Thyroid gland (tissue), 4 donors: Measurements from ENCODE around the gene ANAPC13. TPM values are rescaled to one million over a fixed set of nuclear protein-coding genes. Genes with fewer than 3 reads are reported as not detected.

Source experiments
- DNase-seq, 2 donors: peaks; one replicate each; pipeline ENCODE4 v3.0.0-alpha.2; 2019
- H3K27ac ChIP-seq, 3 donors: fragments of 200-600 bp; sonication (generic); 1 replicate in 2 of 3; 2 replicates in 1 of 3; pipeline ENCODE4 v1.5.1; 2016 to 2019; ENCODE audit warnings: mild to moderate bottlenecking in 1 of 3, moderate library complexity in 1 of 3
- H3K27me3 ChIP-seq: fragments of 200-600 bp; sonication (generic); one replicate; pipeline ENCODE4 v1.5.1; 2019
- H3K36me3 ChIP-seq, 2 donors: fragments of 200-600 bp; sonication (generic); one replicate each; pipeline ENCODE4 v1.5.1; 2016 to 2019
- H3K4me1 ChIP-seq, 2 donors: fragments of 200-600 bp; sonication (generic); one replicate each; pipeline ENCODE4 v1.5.1; 2017 to 2019
- H3K4me3 ChIP-seq, 3 donors: fragments of 200-600 bp; sonication (generic); replicated peaks in 1 of 3; 1 replicate in 2 of 3; 2 replicates in 1 of 3; pipeline ENCODE4 v1.5.1; 2016; ENCODE audit warnings: mild to moderate bottlenecking in 1 of 3
- H3K9me3 ChIP-seq: fragments of 200-600 bp; sonication (generic); one replicate; pipeline ENCODE4 v1.5.1; 2017
- POLR2A ChIP-seq, 2 donors: fragments of 450-650 bp; IDR thresholded peaks; one replicate each; pipeline ENCODE4 v1.6.1; 2017; ENCODE audit warnings: antibody characterized with exemption in 2 of 2, mild to moderate bottlenecking in 2 of 2, moderate library complexity in 1 of 2
- WGBS, 2 donors: methylation state at CpG; one replicate each; pipeline ENCODE4 v1.1.5; 2017; 5-methylcytosine and 5-hydroxymethylcytosine counted together
- intact Hi-C: fragments of 100-400 bp; cut with DNase I; formaldehyde crosslinking; loops from one replicate; pipeline ENCODE4 v1.15.1; 2023
- total RNA-seq, 4 donors: library from RNA; depleted of rRNA; stranded (reverse); fragments of >200 nt; gene quantifications; one replicate each; pipeline ENCODE4 v1.2.3, GENCODE V29; 2016
- TF ChIP-seq, protein P1 (sequence below), 6 experiments: fragments of 200-600 bp in 3 of 6; fragments of 450-650 bp in 3 of 6; sonication (generic) in 3 of 6; IDR thresholded peaks; one replicate each; pipeline ENCODE4 v1.5.1; 2016 to 2019; ENCODE audit warnings: antibody characterized with exemption in 6 of 6, mild to moderate bottlenecking in 2 of 6, inconsistent platforms in 1 of 6, moderate library complexity in 1 of 6

ANAPC13 gene, protein sequence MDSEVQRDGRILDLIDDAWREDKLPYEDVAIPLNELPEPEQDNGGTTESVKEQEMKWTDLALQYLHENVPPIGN
- total RNA-seq: 100 to 1,000 TPM in 2 of 4 donors, 10 to 100 TPM in 2; 60.1 to 112 (median 93.5) TPM

DNA sequence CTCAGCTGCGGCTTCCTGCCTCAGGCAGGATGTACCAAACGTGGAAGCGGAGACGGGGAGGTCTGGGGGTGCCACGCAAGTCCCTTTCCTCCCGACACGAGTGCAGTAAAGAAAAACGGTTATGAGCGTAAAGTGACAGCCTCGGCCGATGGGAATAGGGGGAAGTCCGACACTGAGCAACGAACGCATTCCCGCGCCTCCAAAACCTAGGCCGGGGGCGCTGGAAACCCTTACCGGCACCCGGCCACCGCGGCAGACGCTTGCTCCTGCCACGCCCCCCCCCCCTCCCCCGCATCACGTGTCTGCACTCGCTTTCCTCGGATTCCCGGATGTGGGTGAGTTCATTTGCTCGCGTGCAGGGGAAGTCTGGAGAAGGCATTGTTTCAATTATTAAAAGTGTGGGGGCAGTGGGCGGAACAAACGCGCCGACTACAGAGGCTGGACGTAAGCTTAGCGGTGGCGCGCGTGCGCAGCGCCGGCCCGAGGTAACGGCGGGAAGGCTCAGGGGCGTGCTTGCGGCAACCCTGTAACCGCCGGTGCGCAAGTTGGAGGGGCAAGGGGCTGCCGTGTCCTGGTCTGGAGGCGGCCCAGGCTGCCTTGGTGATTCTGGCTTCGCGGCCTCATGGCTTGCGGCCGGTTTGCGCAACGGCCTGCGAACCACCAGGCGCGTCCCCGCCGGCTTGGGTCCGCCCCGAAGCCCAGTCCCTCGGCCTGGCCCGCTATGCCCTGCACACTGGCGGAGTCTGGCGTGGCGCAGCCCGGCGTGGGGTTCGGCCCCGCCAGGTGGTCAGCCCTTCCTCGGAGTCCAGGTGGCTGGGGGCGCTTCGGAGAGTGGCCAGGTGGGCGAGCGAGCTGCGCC lies at the start of gene ANAPC13, which contains the start of gene CEP63:
TSS of gene ANAPC13 (minus strand) at position 268 of the 859 bp plus-strand sequence. CDS start 3,081 bp downstream, outside the sequence.
TSS of gene CEP63 (plus strand) at position 340 of the 859 bp plus-strand sequence. CDS start 9,264 bp downstream, outside the sequence.
- H3K27me3 ChIP-seq: no peaks in the 10 kb centered on the region
- TF ChIP-seq, protein P1, sequence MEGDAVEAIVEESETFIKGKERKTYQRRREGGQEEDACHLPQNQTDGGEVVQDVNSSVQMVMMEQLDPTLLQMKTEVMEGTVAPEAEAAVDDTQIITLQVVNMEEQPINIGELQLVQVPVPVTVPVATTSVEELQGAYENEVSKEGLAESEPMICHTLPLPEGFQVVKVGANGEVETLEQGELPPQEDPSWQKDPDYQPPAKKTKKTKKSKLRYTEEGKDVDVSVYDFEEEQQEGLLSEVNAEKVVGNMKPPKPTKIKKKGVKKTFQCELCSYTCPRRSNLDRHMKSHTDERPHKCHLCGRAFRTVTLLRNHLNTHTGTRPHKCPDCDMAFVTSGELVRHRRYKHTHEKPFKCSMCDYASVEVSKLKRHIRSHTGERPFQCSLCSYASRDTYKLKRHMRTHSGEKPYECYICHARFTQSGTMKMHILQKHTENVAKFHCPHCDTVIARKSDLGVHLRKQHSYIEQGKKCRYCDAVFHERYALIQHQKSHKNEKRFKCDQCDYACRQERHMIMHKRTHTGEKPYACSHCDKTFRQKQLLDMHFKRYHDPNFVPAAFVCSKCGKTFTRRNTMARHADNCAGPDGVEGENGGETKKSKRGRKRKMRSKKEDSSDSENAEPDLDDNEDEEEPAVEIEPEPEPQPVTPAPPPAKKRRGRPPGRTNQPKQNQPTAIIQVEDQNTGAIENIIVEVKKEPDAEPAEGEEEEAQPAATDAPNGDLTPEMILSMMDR (IDR thresholded peaks at IDR 0.05): peak in 1 of 6 experiments; percentile 1
- peak; percentile 24 to 79 for TF ChIP-seq POLR2A (IDR thresholded peaks at IDR 0.05)
- peak within 1 kb of the TSS; percentile 97 to 98 (median 97) for H3K27ac ChIP-seq
- peaks cover 12 to 14% of the 10 kb centered on the region in 2 donors for H3K36me3 ChIP-seq
- H3K9me3 ChIP-seq: no peaks in the 10 kb centered on the region
- peaks cover 20 to 28% of the 10 kb centered on the region in 2 donors for H3K4me1 ChIP-seq
- 1% methylated on average over 15 to 43 of the region's 81 CpGs for WGBS, 2 donors
- peak within 1 kb of the TSS; percentile 64 to 95 (median 82) for H3K4me3 ChIP-seq
- DNase-seq: peak; percentile 95
- intact Hi-C loops: no loop called here

DNA sequence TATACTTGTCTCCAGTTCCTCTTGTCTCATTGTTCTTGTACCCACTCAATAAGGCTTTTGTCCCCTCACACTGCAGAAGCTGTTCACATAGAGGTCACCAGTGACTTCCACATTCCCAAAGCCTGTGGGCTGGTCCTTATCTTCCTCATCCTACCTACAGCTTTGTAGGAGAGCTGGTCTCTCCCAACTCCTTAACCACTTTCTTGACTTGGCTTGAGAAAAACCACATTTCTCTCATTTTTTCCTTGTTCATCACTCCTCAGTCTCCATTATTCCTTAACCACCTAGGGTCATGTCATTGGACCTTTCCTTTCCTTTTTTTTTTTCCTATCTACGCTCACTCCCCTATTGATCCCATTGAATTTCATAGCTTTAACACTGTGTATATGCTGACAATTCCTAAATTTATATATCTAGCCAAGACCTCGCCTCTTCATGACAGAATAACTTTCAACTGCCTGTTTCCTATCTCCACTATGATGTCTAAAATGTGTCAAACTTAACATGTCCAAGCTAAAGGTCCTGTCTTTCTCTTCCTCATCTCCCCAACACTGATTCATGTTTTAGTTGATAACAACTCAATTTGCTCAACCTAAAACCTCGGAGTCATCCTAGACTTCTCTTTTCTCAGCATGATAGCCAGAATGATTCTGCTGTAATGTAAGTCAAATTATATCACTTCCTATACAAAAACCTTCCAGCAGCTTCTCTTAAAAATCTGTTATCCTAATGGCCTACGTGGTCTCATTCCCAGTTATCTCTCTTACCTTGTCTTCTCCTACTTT lies 49.6 kb upstream of the ANAPC13 start:
- no peak overlapping the region for H3K4me3 ChIP-seq
- no peaks in the 10 kb centered on the region for H3K27me3 ChIP-seq
- TF ChIP-seq, protein P1 (IDR thresholded peaks at IDR 0.05): no peak
- no peak for TF ChIP-seq POLR2A (IDR thresholded peaks at IDR 0.05)
- H3K4me1 ChIP-seq: peaks cover 0 to 3% of the 10 kb centered on the region in 2 donors
- DNase-seq: no peak
- H3K36me3 ChIP-seq: no peaks in the 10 kb centered on the region
- H3K9me3 ChIP-seq: no peaks in the 10 kb centered on the region
- intact Hi-C loops: no loop called here
- WGBS, 2 donors: 96 to 98% methylated on average over 4 of the region's 4 CpGs
- H3K27ac ChIP-seq: no peak overlapping the region

DNA sequence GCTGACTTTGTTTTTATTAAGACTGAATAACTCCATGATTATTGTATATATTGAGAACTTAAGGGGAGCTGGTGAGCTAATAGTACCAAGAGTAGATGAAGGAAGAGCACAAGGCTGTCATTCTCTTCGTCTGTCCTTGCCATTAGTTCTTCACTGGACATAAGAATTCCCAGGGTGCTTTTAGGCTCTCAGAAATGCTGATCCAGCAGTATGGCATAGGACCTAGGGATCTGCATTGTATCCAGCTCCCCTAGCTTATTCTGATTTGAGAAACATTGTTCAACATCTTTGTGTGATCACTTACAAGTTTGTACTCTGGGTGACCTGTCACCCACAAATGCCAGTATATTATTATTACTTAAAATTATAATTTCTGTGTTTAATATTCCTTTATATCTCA lies 47.7 kb upstream of the ANAPC13 start:
- Histone ChIP-seq H3K27me3 (no peaks in the 10 kb centered on the region), H3K4me1 (peaks cover 0 to 3% of the 10 kb centered on the region in 2 donors), H3K36me3 (no peaks in the 10 kb centered on the region), H3K27ac (no peak overlapping the region), H3K4me3 (no peak overlapping the region), H3K9me3 (no peaks in the 10 kb centered on the region)
- WGBS, 2 donors: 85 to 92% methylated on average over 1 of the region's 1 CpG
- TF ChIP-seq, protein P1 (IDR thresholded peaks at IDR 0.05): no peak
- TF ChIP-seq POLR2A (IDR thresholded peaks at IDR 0.05): no peak
- intact Hi-C loops: no loop called here
- DNase-seq: no peak

DNA sequence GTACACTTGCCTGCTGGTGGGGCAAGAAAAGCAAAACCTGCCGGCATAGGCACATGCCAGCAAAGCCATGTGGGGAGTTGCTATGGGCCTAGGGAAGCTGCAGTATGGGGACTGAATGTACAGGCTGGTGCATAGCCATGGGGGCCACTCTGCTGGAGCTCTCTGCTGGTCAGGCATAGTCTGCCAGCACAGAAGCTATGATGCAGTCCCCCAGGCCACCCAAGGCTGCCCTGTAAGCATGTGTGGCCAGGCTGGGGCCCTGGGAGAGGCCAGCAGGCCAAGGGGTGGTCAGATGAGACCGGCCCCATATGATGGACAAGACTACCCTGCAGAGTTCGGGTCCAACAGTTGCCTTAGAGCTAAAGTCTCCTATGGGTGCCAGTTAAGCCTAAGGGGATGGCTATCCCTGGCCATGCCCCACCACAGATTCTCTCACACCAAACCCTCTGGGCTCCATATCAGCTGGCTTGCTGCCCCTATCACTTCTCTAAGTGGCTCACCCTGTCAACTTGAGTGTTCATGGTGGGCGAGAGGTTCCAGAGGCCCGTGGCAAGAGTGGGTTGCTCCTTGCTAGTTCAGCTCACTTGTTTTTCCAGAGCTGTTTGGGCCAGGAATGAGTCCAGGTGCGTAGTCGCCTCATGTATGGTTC lies 41.9 kb upstream of the ANAPC13 start:
- no peak for DNase-seq
- TF ChIP-seq, protein P1 (IDR thresholded peaks at IDR 0.05): no peak
- TF ChIP-seq POLR2A (IDR thresholded peaks at IDR 0.05): no peak
- no peaks in the 10 kb centered on the region for H3K36me3 ChIP-seq

More for the DNA sequence above, 41.9 kb upstream of the ANAPC13 start:
- H3K9me3 ChIP-seq: no peaks in the 10 kb centered on the region
- H3K4me3 ChIP-seq: no peak overlapping the region
- H3K27ac ChIP-seq: no peak overlapping the region
- H3K27me3 ChIP-seq: no peaks in the 10 kb centered on the region
- intact Hi-C loops: no loop called here
- no peaks in the 10 kb centered on the region for H3K4me1 ChIP-seq
- 96 to 97% methylated on average over 7 of the region's 7 CpGs for WGBS, 2 donors
